Measurements from ENCODE around the gene CELF2.

The CELF2 gene

GRCh38 chr10:11335881-11336430 lies 318.3 kb downstream of the CELF2 start:
- H3K36me3 ChIP-seq (ENCODE audit: control insufficient read depth, insufficient read depth, low read length) = no peaks in the 10 kb centered on the region
- H3K4me3 ChIP-seq (ENCODE audit: low read depth, low read length) = no peak overlapping the region
- H3K27ac ChIP-seq (ENCODE audit: low read depth, low read length) = no peak overlapping the region
- no peaks in the 10 kb centered on the region for H3K27me3 ChIP-seq (ENCODE audit: control insufficient read depth, insufficient read depth, low read length)
- no peak overlapping the region for H3K9ac ChIP-seq (ENCODE audit: low read length)
- H3K9me3 ChIP-seq (ENCODE audit: control insufficient read depth, insufficient read depth, low read depth, low read length) = no peaks in the 10 kb centered on the region
- peaks cover 26% of the 10 kb centered on the region for H3K4me1 ChIP-seq (ENCODE audit: control insufficient read depth, insufficient read depth, low read length)

GRCh38 chr10:11336722-11337162 lies 319.1 kb downstream of the CELF2 start:
- no peaks in the 10 kb centered on the region for H3K36me3 ChIP-seq (ENCODE audit: control insufficient read depth, insufficient read depth, low read length)
- no peak overlapping the region for H3K9ac ChIP-seq (ENCODE audit: low read length)
- H3K9me3 ChIP-seq (ENCODE audit: control insufficient read depth, insufficient read depth, low read depth, low read length) = no peaks in the 10 kb centered on the region
- H3K4me1 ChIP-seq (ENCODE audit: control insufficient read depth, insufficient read depth, low read length) = peaks cover 26% of the 10 kb centered on the region
- no peak overlapping the region for H3K27ac ChIP-seq (ENCODE audit: low read depth, low read length)
- H3K4me3 ChIP-seq (ENCODE audit: low read depth, low read length) = no peak overlapping the region
- no peaks in the 10 kb centered on the region for H3K27me3 ChIP-seq (ENCODE audit: control insufficient read depth, insufficient read depth, low read length)

DNA sequence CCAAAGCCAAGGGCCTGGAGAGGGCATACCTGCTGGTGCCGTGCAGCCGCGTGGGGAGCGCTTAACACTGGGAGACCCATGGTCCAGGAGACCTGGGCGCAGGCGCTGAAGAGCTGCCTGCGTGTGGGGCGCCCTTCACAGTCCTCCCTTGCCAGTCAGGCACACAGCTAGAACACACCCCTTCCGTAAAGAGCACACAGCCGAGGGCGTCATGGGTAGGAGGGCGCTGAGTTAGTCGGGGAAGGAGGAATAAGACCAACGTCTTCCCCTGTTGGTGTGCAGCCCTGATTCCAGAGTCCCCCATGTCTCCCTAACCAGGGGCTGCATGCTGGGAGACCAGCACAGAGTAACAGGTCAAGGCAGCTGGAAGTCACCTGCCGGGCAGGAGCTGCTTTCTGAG lies 319.8 kb downstream of the CELF2 start:
- H3K9me3 ChIP-seq (ENCODE audit: control insufficient read depth, insufficient read depth, low read depth, low read length) = no peaks in the 10 kb centered on the region
- no peak overlapping the region for H3K9ac ChIP-seq (ENCODE audit: low read length)
- peaks cover 26% of the 10 kb centered on the region for H3K4me1 ChIP-seq (ENCODE audit: control insufficient read depth, insufficient read depth, low read length)
- H3K27me3 ChIP-seq (ENCODE audit: control insufficient read depth, insufficient read depth, low read length) = no peaks in the 10 kb centered on the region
- no peaks in the 10 kb centered on the region for H3K36me3 ChIP-seq (ENCODE audit: control insufficient read depth, insufficient read depth, low read length)
- no peak overlapping the region for H3K4me3 ChIP-seq (ENCODE audit: low read depth, low read length)
- no peak overlapping the region for H3K27ac ChIP-seq (ENCODE audit: low read depth, low read length)

DNA sequence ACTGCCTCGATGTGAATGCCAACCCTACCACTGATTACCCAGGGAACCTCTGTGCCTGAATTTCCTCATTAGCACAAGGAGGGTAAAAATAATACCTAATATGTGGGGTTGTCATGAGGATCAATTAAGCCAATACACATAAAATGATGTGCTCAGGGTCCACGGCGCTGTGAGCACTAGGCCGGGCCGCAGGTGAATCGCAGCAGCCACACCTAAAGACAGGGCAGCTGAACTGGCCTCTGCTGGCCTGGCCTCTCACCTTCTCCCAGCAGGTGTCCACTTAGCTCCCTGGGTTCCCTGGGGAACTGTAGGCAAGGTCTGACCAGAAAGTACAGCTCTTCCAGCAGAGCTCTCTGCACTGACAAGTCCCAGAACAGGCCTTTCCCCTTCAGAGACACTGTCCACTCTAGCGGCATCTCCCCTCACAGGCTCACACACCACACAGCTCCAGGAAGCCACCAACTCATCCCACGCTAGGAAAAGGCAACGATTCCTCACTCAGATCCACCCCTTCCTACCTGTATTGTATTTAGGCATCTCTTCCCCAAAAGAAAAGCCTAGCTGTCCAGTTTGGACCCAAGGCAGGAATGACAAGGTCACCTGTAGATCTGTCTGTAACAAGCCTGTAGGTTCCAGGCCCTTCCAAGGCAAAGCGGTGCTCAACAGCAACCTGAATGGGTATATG lies 320.6 kb downstream of the CELF2 start:
- Histone ChIP-seq H3K36me3 (ENCODE audit: control insufficient read depth, insufficient read depth, low read length) (no peaks in the 10 kb centered on the region), H3K4me1 (ENCODE audit: control insufficient read depth, insufficient read depth, low read length) (peaks cover 26% of the 10 kb centered on the region), H3K9me3 (ENCODE audit: control insufficient read depth, insufficient read depth, low read depth, low read length) (no peaks in the 10 kb centered on the region), H3K27me3 (ENCODE audit: control insufficient read depth, insufficient read depth, low read length) (no peaks in the 10 kb centered on the region), H3K4me3 (ENCODE audit: low read depth, low read length) (no peak overlapping the region), H3K27ac (ENCODE audit: low read depth, low read length) (no peak overlapping the region), H3K9ac (ENCODE audit: low read length) (no peak overlapping the region)

DNA sequence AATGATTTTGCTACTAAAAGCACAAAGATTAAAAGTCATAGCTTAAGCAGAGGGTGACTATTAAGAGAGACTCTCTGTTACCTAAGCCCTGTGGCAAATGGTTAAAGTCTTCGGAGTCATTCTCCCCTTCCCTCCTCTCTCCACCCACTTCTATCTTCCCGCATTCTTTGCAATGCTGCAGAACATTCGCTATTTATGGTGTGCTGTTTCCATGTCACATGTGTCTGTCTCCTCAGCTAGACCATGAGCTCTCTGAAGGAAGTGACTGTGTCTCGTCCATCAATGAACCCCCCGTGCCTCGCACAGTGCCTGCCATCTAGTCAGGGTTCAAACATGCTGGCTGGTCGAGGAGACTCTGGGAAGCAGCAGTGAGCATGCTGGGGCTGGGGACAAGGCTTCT lies 321.3 kb downstream of the CELF2 start:
- Histone ChIP-seq H3K27me3 (ENCODE audit: control insufficient read depth, insufficient read depth, low read length) (no peaks in the 10 kb centered on the region), H3K4me1 (ENCODE audit: control insufficient read depth, insufficient read depth, low read length) (peaks cover 26% of the 10 kb centered on the region), H3K36me3 (ENCODE audit: control insufficient read depth, insufficient read depth, low read length) (no peaks in the 10 kb centered on the region), H3K27ac (ENCODE audit: low read depth, low read length) (no peak overlapping the region), H3K9me3 (ENCODE audit: control insufficient read depth, insufficient read depth, low read depth, low read length) (no peaks in the 10 kb centered on the region), H3K9ac (ENCODE audit: low read length) (no peak overlapping the region), H3K4me3 (ENCODE audit: low read depth, low read length) (no peak overlapping the region)

- H3K4me1 ChIP-seq (ENCODE audit: control insufficient read depth, insufficient read depth, low read length) = peaks cover 26% of the 10 kb centered on the region
- H3K9me3 ChIP-seq (ENCODE audit: control insufficient read depth, insufficient read depth, low read depth, low read length) = no peaks in the 10 kb centered on the region
- no peak overlapping the region for H3K9ac ChIP-seq (ENCODE audit: low read length)
- no peaks in the 10 kb centered on the region for H3K36me3 ChIP-seq (ENCODE audit: control insufficient read depth, insufficient read depth, low read length)
- H3K27ac ChIP-seq (ENCODE audit: low read depth, low read length) = no peak overlapping the region
- no peaks in the 10 kb centered on the region for H3K27me3 ChIP-seq (ENCODE audit: control insufficient read depth, insufficient read depth, low read length)
- no peak overlapping the region for H3K4me3 ChIP-seq (ENCODE audit: low read depth, low read length)
Measured at GRCh38 chr10:11339660-11340059, 322.0 kb downstream of the CELF2 start.

- Histone ChIP-seq H3K9ac (ENCODE audit: low read length) (no peak overlapping the region), H3K4me3 (ENCODE audit: low read depth, low read length) (no peak overlapping the region), H3K36me3 (ENCODE audit: control insufficient read depth, insufficient read depth, low read length) (no peaks in the 10 kb centered on the region), H3K27ac (ENCODE audit: low read depth, low read length) (no peak overlapping the region), H3K4me1 (ENCODE audit: control insufficient read depth, insufficient read depth, low read length) (peaks cover 21% of the 10 kb centered on the region), H3K27me3 (ENCODE audit: control insufficient read depth, insufficient read depth, low read length) (no peaks in the 10 kb centered on the region), H3K9me3 (ENCODE audit: control insufficient read depth, insufficient read depth, low read depth, low read length) (no peaks in the 10 kb centered on the region)
Measured at GRCh38 chr10:11341283-11341960, 323.8 kb downstream of the CELF2 start.

DNA sequence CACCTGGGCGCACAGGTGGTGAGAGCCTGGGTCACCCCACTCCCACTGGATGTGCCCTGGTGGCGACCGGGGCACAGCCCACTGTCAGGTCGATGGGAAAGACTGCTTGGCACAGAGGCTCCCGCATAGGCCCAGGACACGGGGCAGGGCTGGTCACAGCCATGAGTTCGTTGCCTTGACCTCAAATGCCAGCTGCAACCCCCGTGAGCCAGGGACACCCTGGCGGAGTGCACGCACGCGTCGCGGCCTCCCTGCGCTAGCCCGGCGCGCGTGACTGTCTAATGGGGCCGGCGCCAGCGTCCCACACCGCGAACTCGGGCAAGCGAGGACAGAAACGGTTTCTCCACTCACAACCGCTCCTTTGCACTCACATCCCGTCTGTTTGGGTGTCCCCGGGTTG lies 326.4 kb downstream of the CELF2 start:
- Histone ChIP-seq H3K9ac (ENCODE audit: low read length) (no peak overlapping the region), H3K36me3 (ENCODE audit: control insufficient read depth, insufficient read depth, low read length) (no peaks in the 10 kb centered on the region), H3K27ac (ENCODE audit: low read depth, low read length) (no peak overlapping the region), H3K27me3 (ENCODE audit: control insufficient read depth, insufficient read depth, low read length) (no peaks in the 10 kb centered on the region), H3K4me1 (ENCODE audit: control insufficient read depth, insufficient read depth, low read length) (peaks cover 1% of the 10 kb centered on the region; the same call in 1 of the 2 replicates), H3K4me3 (ENCODE audit: low read depth, low read length) (no peak overlapping the region), H3K9me3 (ENCODE audit: control insufficient read depth, insufficient read depth, low read depth, low read length) (peaks cover 7% of the 10 kb centered on the region; the same call in 1 of the 2 replicates)

- peaks cover 7% of the 10 kb centered on the region; the same call in 1 of the 2 replicates for H3K9me3 ChIP-seq (ENCODE audit: control insufficient read depth, insufficient read depth, low read depth, low read length)
- no peak overlapping the region for H3K27ac ChIP-seq (ENCODE audit: low read depth, low read length)
- no peaks in the 10 kb centered on the region for H3K4me1 ChIP-seq (ENCODE audit: control insufficient read depth, insufficient read depth, low read length)
- no peaks in the 10 kb centered on the region for H3K27me3 ChIP-seq (ENCODE audit: control insufficient read depth, insufficient read depth, low read length)
- H3K4me3 ChIP-seq (ENCODE audit: low read depth, low read length) = no peak overlapping the region
- H3K36me3 ChIP-seq (ENCODE audit: control insufficient read depth, insufficient read depth, low read length) = no peaks in the 10 kb centered on the region
- H3K9ac ChIP-seq (ENCODE audit: low read length) = no peak overlapping the region
Measured at GRCh38 chr10:11344550-11344949, 326.9 kb downstream of the CELF2 start.

- Histone ChIP-seq H3K27ac (ENCODE audit: low read depth, low read length) (no peak overlapping the region), H3K27me3 (ENCODE audit: control insufficient read depth, insufficient read depth, low read length) (no peaks in the 10 kb centered on the region), H3K36me3 (ENCODE audit: control insufficient read depth, insufficient read depth, low read length) (no peaks in the 10 kb centered on the region), H3K9me3 (ENCODE audit: control insufficient read depth, insufficient read depth, low read depth, low read length) (peaks cover 7% of the 10 kb centered on the region; the same call in 1 of the 2 replicates), H3K4me1 (ENCODE audit: control insufficient read depth, insufficient read depth, low read length) (no peaks in the 10 kb centered on the region), H3K4me3 (ENCODE audit: low read depth, low read length) (no peak overlapping the region), H3K9ac (ENCODE audit: low read length) (no peak overlapping the region)
Measured at GRCh38 chr10:11345224-11346054, 327.8 kb downstream of the CELF2 start.

Measured in HUES6 (cell line).